DOHH2 (cell line): ENCODE results near the gene WNT3.

Experiments used
- CTCF ChIP-seq: fragments of 200-600 bp; sonication (generic); IDR thresholded peaks from one replicate; pipeline ENCODE4 v1.5.1; 2014; ENCODE audit warnings: antibody characterized with exemption, mild to moderate bottlenecking, low read depth, low read length; ENCODE audit not compliant: poor library complexity, severe bottlenecking
- EZH2phosphoT487 ChIP-seq: fragments of 200-600 bp; sonication (generic); IDR thresholded peaks from 2 replicates; pipeline ENCODE4 v1.6.1; 2017; ENCODE audit warnings: borderline replicate concordance, mild to moderate bottlenecking, antibody characterized with exemption, low read length, moderate library complexity, mixed read lengths

- no peak for TF ChIP-seq CTCF
- no peak for TF ChIP-seq EZH2phosphoT487
These were observed 13.9 kb upstream of the WNT3 start for GRCh38 chr17:46832331-46832821.
